ENCODE data around the gene PARD3. TPM values are rescaled to one million over a fixed set of nuclear protein-coding genes. Genes with fewer than 3 reads are reported as not detected.

Gene PARD3
- total RNA-seq, 4 donors from 2014 or later, result 150 to 172 (median 165) TPM

GRCh38 chr10:34178756-34179155, 636.3 kb downstream of the PARD3 start:
- TF ChIP-seq POLR2A (IDR thresholded peaks at IDR 0.05), result no peak
- TF ChIP-seq CTCF (IDR thresholded peaks at IDR 0.05), result no peak
- DNase-seq (ENCODE audit: low spot score in 2 of 2), result no peak
- intact Hi-C loops (cut with DNase I; ENCODE audit: low total_unique reads), result no loop called here
- no peak overlapping the region for H3K4me3 ChIP-seq (ENCODE audit: low read depth, poor library complexity, severe bottlenecking)
- WGBS, 2 donors, result 77 to 78% methylated on average over 3 of the region's 3 CpGs

GRCh38 chr10:34178196-34178595, 636.9 kb downstream of the PARD3 start:
- intact Hi-C loops (cut with DNase I; ENCODE audit: low total_unique reads), result no loop called here
- no peak for DNase-seq (ENCODE audit: low spot score in 2 of 2)
- no peak overlapping the region for H3K4me3 ChIP-seq (ENCODE audit: low read depth, poor library complexity, severe bottlenecking)
- WGBS, 2 donors, result 85 to 88% methylated on average over 4 of the region's 4 CpGs
- TF ChIP-seq CTCF (IDR thresholded peaks at IDR 0.05), result no peak
- no peak for TF ChIP-seq POLR2A (IDR thresholded peaks at IDR 0.05)

- intact Hi-C loops (cut with DNase I; ENCODE audit: low total_unique reads), result loop anchor here (1.0 kb wide), 1 partner anchor 23 kb away; no protein-coding TSS in a partner anchor
- no peak for DNase-seq (ENCODE audit: low spot score in 2 of 2)
- TF ChIP-seq POLR2A (IDR thresholded peaks at IDR 0.05), result no peak
- no peak for TF ChIP-seq CTCF (IDR thresholded peaks at IDR 0.05)
- no peak overlapping the region for H3K4me3 ChIP-seq (ENCODE audit: low read depth, poor library complexity, severe bottlenecking)
- 92 to 96% methylated on average over 11 of the region's 11 CpGs for WGBS, 2 donors
Measured at GRCh38 chr10:34177445-34177844, 637.7 kb downstream of the PARD3 start.

- intact Hi-C loops (cut with DNase I; ENCODE audit: low total_unique reads), result no loop called here
- TF ChIP-seq POLR2A (IDR thresholded peaks at IDR 0.05) (no peak), CTCF (IDR thresholded peaks at IDR 0.05) (no peak)
- H3K4me3 ChIP-seq (ENCODE audit: low read depth, poor library complexity, severe bottlenecking), result no peak overlapping the region
- DNase-seq (ENCODE audit: low spot score in 2 of 2), result no peak
- 82 to 83% methylated on average over 5 of the region's 5 CpGs for WGBS, 2 donors
Measured at GRCh38 chr10:34176351-34176750, 638.7 kb downstream of the PARD3 start.

- no peak for DNase-seq (ENCODE audit: low spot score in 2 of 2)
- WGBS, 2 donors, result 90 to 91% methylated on average over 2 of the region's 2 CpGs
- intact Hi-C loops (cut with DNase I; ENCODE audit: low total_unique reads), result no loop called here
- TF ChIP-seq POLR2A (IDR thresholded peaks at IDR 0.05) (no peak), CTCF (IDR thresholded peaks at IDR 0.05) (no peak)
- no peak overlapping the region for H3K4me3 ChIP-seq (ENCODE audit: low read depth, poor library complexity, severe bottlenecking)
Measured at GRCh38 chr10:34175121-34175520, 640.0 kb downstream of the PARD3 start.

- intact Hi-C loops (cut with DNase I; ENCODE audit: low total_unique reads), result no loop called here
- no peak for DNase-seq (ENCODE audit: low spot score in 2 of 2)
- 64 to 68% methylated on average over 8 of the region's 8 CpGs for WGBS, 2 donors
- H3K4me3 ChIP-seq (ENCODE audit: low read depth, poor library complexity, severe bottlenecking), result no peak overlapping the region
- TF ChIP-seq POLR2A (IDR thresholded peaks at IDR 0.05) (no peak), CTCF (IDR thresholded peaks at IDR 0.05) (no peak)
Measured at GRCh38 chr10:34172936-34173533, 642.1 kb downstream of the PARD3 start.
